HepG2 (cell line): ENCODE data around the gene ZMYM3. TPM values are rescaled to one million over a fixed set of nuclear protein-coding genes. Genes with fewer than 3 reads are reported as not detected.

Experiments
- BHLHE40 ChIP-seq: IDR thresholded peaks from 2 replicates; pipeline ENCODE4 v1.6.1; 2011; ENCODE audit warnings: low read length, improper control_type of control experiment
- EZH2 ChIP-seq: conservative IDR thresholded peaks from 2 replicates; pipeline ENCODE4 v1.6.1; 2012; ENCODE audit warnings: mild to moderate bottlenecking, low read depth, low read length, moderate library complexity
- NR3C1 ChIP-seq: sonication (generic); formaldehyde crosslinking; IDR thresholded peaks from 2 replicates; pipeline ENCODE4 v1.4.0; 2020; ENCODE audit warnings: missing genetic modification reagents
- PITX1 ChIP-seq: sonication (generic); formaldehyde crosslinking; IDR thresholded peaks from 2 replicates; pipeline ENCODE4 v1.5.1; 2020; ENCODE audit warnings: mild to moderate bottlenecking, missing genetic modification reagents
- PRMT3 ChIP-seq: sonication (generic); formaldehyde crosslinking; IDR thresholded peaks from 2 replicates; pipeline ENCODE4 v1.8.1; 2022; ENCODE audit warnings: low read depth, mild to moderate bottlenecking, moderate library complexity, missing genetic modification reagents, borderline replicate concordance
- ZFX ChIP-seq: sonication (generic); formaldehyde crosslinking; IDR thresholded peaks from 2 replicates; pipeline ENCODE4 v1.4.0; 2020; ENCODE audit warnings: mild to moderate bottlenecking, low read depth, missing genetic modification reagents, moderate library complexity
- ZNF121 ChIP-seq: sonication (generic); formaldehyde crosslinking; IDR thresholded peaks from 2 replicates; pipeline ENCODE4 v1.5.0; 2020; ENCODE audit warnings: mild to moderate bottlenecking, missing genetic modification reagents
- ZNF260 ChIP-seq: sonication (generic); formaldehyde crosslinking; IDR thresholded peaks from 2 replicates; pipeline ENCODE4 v1.4.0; 2020; ENCODE audit warnings: missing genetic modification reagents, low read depth, mild to moderate bottlenecking, borderline replicate concordance
- ZNF547 ChIP-seq: sonication (generic); formaldehyde crosslinking; IDR thresholded peaks from 2 replicates; pipeline ENCODE4 v1.5.1; 2020; ENCODE audit warnings: mild to moderate bottlenecking, missing genetic modification reagents
- ZNF777 ChIP-seq: sonication (generic); formaldehyde crosslinking; IDR thresholded peaks from 2 replicates; pipeline ENCODE4 v1.4.0; 2020; ENCODE audit warnings: missing genetic modification reagents
- polyA plus RNA-seq, 8 experiments: library from polyadenylated mRNA; depleted of rRNA in 3 of 8; stranded (reverse) in 7 of 8; unstranded in 1 of 8; fragments of >200 nt; fragmentation: Illumina TruSeq in 4 of 8; extraction: Trizol in 4 of 8; gene quantifications; 2 replicates each; pipeline versions ENCODE4 v1.2.1 to v1.2.3, GENCODE V29; 2011 to 2016; ENCODE audit warnings: low read depth in 4 of 8, missing spikeins in 1 of 8, mixed read lengths in 1 of 8; ENCODE audit not compliant: insufficient read depth in 1 of 8
- total RNA-seq, 5 experiments: library from RNA; depleted of rRNA; stranded (reverse); fragments of >200 nt; fragmentation: Illumina TruSeq; extraction: Trizol; gene quantifications; 2 replicates each; pipeline ENCODE4 v1.2.3, GENCODE V29; 2016; ENCODE audit warnings: low read depth in 1 of 5
- TF ChIP-seq, protein P1 (sequence below): sonication (generic); formaldehyde crosslinking; IDR thresholded peaks from 2 replicates; pipeline ENCODE4 v1.4.0; 2020; ENCODE audit warnings: missing genetic modification reagents
- TF ChIP-seq, protein P2 (sequence below): sonication (generic); formaldehyde crosslinking; IDR thresholded peaks from 2 replicates; pipeline ENCODE4 v1.8.0; 2022; ENCODE audit warnings: low read depth, missing genetic modification reagents
- TF ChIP-seq, protein P3 (sequence below): sonication (generic); formaldehyde crosslinking; IDR thresholded peaks from 2 replicates; pipeline ENCODE4 v1.4.0; 2020; ENCODE audit warnings: mild to moderate bottlenecking, missing genetic modification reagents
- TF ChIP-seq, protein P4 (sequence below): sonication (generic); formaldehyde crosslinking; IDR thresholded peaks from 2 replicates; pipeline ENCODE4 v1.5.0; 2020; ENCODE audit warnings: missing genetic modification reagents
- TF ChIP-seq, protein P5 (sequence below), 2 experiments: IDR thresholded peaks; 2 replicates each; pipeline ENCODE4 v1.6.1; 2011 to 2012; ENCODE audit warnings: low read length in 2 of 2, borderline replicate concordance in 1 of 2, low read depth in 1 of 2, mild to moderate bottlenecking in 1 of 2, moderate library complexity in 1 of 2
- TF ChIP-seq, protein P6 (sequence below): sonication (generic); formaldehyde crosslinking; IDR thresholded peaks from 2 replicates; pipeline ENCODE4 v1.8.0; 2022; ENCODE audit warnings: mild to moderate bottlenecking, missing genetic modification reagents, borderline replicate concordance
- TF ChIP-seq, protein P7 (sequence below): sonication (generic); formaldehyde crosslinking; IDR thresholded peaks from 2 replicates; pipeline ENCODE4 v1.5.0; 2020; ENCODE audit warnings: missing genetic modification reagents
- TF ChIP-seq, protein P8 (sequence below): IDR thresholded peaks from 2 replicates; pipeline ENCODE4 v1.6.1; 2016; ENCODE audit warnings: mild to moderate bottlenecking

Gene ZMYM3
- total and polyA plus RNA-seq, 2 of the 13 experiments (the other 11 are each of a cell fraction or from before 2014, with no cell fraction given) = 26.4 to 35.4 TPM

DNA sequence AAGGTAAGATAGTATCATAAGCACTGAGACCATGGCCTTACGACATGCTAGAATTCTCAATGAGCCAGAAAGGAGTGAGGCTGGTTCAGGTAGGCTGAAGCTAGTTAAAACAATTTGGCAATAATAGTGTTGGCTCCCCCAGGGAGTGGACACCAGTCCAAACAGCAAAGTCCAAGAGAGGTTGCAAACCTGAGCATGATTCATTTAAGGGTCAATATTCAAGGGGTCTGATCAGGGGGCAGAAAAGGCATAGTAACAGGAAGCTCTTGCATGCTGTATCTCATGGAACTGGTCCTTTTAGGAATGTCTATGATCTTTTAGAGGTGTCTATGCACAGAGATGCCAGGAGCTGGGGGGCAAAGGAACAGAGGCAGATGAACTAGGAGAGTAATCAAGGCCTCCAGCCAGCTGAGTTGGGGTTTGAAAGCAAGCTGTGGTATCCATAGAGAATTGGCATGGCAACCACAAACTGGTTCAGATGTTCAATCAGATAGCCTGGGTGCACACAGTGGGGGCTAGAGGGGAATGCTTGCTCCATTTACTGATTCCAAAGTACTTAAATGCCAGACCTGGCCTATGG, 25.8 kb downstream of the ZMYM3 start (continued):
- TF ChIP-seq, protein P1, sequence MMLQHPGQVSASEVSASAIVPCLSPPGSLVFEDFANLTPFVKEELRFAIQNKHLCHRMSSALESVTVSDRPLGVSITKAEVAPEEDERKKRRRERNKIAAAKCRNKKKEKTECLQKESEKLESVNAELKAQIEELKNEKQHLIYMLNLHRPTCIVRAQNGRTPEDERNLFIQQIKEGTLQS (CRISPR knock-in tag) = peak; percentile 63; the same call in 1 of the 2 replicates
- no peak for TF ChIP-seq NR3C1
- no peak; the same call in none of the 2 replicates for TF ChIP-seq ZFX (CRISPR knock-in tag)
- no peak for TF ChIP-seq BHLHE40
- TF ChIP-seq, protein P2, sequence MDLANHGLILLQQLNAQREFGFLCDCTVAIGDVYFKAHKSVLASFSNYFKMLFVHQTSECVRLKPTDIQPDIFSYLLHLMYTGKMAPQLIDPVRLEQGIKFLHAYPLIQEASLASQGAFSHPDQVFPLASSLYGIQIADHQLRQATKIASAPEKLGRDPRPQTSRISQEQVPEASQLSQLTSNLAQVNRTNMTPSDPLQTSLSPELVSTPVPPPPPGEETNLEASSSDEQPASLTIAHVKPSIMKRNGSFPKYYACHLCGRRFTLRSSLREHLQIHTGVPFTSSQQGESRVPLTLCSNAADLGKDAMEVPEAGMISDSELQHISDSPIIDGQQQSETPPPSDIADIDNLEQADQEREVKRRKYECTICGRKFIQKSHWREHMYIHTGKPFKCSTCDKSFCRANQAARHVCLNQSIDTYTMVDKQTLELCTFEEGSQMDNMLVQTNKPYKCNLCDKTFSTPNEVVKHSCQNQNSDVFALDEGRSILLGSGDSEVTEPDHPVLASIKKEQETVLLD (CRISPR knock-in tag) = no peak
- no peak for TF ChIP-seq ZNF260 (CRISPR knock-in tag)
- TF ChIP-seq ZNF777 = no peak
- TF ChIP-seq, protein P3, sequence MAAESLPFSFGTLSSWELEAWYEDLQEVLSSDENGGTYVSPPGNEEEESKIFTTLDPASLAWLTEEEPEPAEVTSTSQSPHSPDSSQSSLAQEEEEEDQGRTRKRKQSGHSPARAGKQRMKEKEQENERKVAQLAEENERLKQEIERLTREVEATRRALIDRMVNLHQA (CRISPR knock-in tag) = no peak
- TF ChIP-seq, protein P4, sequence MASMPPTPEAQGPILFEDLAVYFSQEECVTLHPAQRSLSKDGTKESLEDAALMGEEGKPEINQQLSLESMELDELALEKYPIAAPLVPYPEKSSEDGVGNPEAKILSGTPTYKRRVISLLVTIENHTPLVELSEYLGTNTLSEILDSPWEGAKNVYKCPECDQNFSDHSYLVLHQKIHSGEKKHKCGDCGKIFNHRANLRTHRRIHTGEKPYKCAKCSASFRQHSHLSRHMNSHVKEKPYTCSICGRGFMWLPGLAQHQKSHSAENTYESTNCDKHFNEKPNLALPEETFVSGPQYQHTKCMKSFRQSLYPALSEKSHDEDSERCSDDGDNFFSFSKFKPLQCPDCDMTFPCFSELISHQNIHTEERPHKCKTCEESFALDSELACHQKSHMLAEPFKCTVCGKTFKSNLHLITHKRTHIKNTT (CRISPR knock-in tag) = no peak
- TF ChIP-seq, protein P5, sequence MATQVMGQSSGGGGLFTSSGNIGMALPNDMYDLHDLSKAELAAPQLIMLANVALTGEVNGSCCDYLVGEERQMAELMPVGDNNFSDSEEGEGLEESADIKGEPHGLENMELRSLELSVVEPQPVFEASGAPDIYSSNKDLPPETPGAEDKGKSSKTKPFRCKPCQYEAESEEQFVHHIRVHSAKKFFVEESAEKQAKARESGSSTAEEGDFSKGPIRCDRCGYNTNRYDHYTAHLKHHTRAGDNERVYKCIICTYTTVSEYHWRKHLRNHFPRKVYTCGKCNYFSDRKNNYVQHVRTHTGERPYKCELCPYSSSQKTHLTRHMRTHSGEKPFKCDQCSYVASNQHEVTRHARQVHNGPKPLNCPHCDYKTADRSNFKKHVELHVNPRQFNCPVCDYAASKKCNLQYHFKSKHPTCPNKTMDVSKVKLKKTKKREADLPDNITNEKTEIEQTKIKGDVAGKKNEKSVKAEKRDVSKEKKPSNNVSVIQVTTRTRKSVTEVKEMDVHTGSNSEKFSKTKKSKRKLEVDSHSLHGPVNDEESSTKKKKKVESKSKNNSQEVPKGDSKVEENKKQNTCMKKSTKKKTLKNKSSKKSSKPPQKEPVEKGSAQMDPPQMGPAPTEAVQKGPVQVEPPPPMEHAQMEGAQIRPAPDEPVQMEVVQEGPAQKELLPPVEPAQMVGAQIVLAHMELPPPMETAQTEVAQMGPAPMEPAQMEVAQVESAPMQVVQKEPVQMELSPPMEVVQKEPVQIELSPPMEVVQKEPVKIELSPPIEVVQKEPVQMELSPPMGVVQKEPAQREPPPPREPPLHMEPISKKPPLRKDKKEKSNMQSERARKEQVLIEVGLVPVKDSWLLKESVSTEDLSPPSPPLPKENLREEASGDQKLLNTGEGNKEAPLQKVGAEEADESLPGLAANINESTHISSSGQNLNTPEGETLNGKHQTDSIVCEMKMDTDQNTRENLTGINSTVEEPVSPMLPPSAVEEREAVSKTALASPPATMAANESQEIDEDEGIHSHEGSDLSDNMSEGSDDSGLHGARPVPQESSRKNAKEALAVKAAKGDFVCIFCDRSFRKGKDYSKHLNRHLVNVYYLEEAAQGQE (IDR thresholded peaks at IDR 0.05; ENCODE audit: borderline replicate concordance in 1 of 2, low read depth in 1 of 2, low read length in 2 of 2) = peak in 1 of 2 experiments; percentile 74; a peak in 1 of 4 replicates
- 0 out of 2 replicates have a peak, but pooled peaks have one; percentile 10 for TF ChIP-seq ZNF121 (CRISPR knock-in tag)
- no peak for TF ChIP-seq EZH2
- peak; percentile 22; the same call in 1 of the 2 replicates for TF ChIP-seq PITX1 (CRISPR knock-in tag)
- TF ChIP-seq, protein P6, sequence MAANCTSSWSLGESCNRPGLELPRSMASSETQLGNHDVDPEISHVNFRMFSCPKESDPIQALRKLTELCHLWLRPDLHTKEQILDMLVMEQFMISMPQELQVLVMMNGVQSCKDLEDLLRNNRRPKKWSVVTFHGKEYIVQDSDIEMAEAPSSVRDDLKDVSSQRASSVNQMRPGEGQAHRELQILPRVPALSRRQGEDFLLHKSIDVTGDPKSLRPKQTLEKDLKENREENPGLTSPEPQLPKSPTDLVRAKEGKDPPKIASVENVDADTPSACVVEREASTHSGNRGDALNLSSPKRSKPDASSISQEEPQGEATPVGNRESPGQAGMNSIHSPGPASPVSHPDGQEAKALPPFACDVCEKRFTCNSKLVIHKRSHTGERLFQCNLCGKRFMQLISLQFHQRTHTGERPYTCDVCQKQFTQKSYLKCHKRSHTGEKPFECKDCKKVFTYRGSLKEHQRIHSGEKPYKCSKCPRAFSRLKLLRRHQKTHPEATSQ (CRISPR knock-in tag) = no peak
- no peak for TF ChIP-seq PRMT3 (CRISPR knock-in tag)
- no peak for TF ChIP-seq ZNF547
- TF ChIP-seq, protein P7, sequence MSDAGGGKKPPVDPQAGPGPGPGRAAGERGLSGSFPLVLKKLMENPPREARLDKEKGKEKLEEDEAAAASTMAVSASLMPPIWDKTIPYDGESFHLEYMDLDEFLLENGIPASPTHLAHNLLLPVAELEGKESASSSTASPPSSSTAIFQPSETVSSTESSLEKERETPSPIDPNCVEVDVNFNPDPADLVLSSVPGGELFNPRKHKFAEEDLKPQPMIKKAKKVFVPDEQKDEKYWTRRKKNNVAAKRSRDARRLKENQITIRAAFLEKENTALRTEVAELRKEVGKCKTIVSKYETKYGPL (CRISPR knock-in tag) = no peak
- TF ChIP-seq, protein P8, sequence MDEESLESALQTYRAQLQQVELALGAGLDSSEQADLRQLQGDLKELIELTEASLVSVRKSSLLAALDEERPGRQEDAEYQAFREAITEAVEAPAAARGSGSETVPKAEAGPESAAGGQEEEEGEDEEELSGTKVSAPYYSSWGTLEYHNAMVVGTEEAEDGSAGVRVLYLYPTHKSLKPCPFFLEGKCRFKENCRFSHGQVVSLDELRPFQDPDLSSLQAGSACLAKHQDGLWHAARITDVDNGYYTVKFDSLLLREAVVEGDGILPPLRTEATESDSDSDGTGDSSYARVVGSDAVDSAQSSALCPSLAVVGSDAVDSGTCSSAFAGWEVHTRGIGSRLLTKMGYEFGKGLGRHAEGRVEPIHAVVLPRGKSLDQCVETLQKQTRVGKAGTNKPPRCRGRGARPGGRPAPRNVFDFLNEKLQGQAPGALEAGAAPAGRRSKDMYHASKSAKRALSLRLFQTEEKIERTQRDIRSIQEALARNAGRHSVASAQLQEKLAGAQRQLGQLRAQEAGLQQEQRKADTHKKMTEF (CRISPR knock-in tag) = peak; percentile 75
